Activated CD4-positive, alpha-beta T cell treated with anti-CD3 and anti-CD28 coated beads, Interleukin-2, amount 10 ng/mL, durations not matched to agents 7 days and 5 days (primary cell): ENCODE results near the gene BDNF. TPM values are rescaled to one million over a fixed set of nuclear protein-coding genes. Genes with fewer than 3 reads are reported as not detected.

ENCODE experiments used
- CTCF ChIA-PET: fragments of 350-600 bp; sonication (Branson Sonifier 250); formaldehyde crosslinking; loops from one replicate; lab custom pipeline; 2021; ENCODE audit warnings: antibody characterized with exemption; lab: Charles Lee
- POLR2A ChIA-PET: fragments of 350-600 bp; sonication (Branson Sonifier 250); formaldehyde crosslinking; loops from one replicate; lab custom pipeline; 2021; ENCODE audit warnings: antibody characterized with exemption; lab: Charles Lee
- DNase-seq: peaks from one replicate; pipeline ENCODE4 v3.0.0-alpha.2; 2020
- H3K27ac Mint-ChIP-seq: one replicate; pipeline ENCODE4 v1.8.0; 2021; ENCODE audit warnings: mild to moderate bottlenecking, moderate library complexity, mixed read lengths
- H3K27me3 Mint-ChIP-seq: one replicate; pipeline ENCODE4 v1.8.0; 2021; ENCODE audit warnings: mixed read lengths
- H3K36me3 Mint-ChIP-seq: one replicate; pipeline ENCODE4 v1.8.0; 2021; ENCODE audit warnings: low read depth, mixed read lengths
- H3K4me1 Mint-ChIP-seq: one replicate; pipeline ENCODE4 v1.8.0; 2021; ENCODE audit warnings: mixed read lengths
- H3K4me3 Mint-ChIP-seq: one replicate; pipeline ENCODE4 v1.8.0; 2021; ENCODE audit warnings: mild to moderate bottlenecking, moderate library complexity, mixed read lengths
- H3K9me3 Mint-ChIP-seq: one replicate; pipeline ENCODE4 v1.8.0; 2021; ENCODE audit warnings: mixed read lengths
- total RNA-seq, 2 experiments: library from RNA; stranded (reverse); gene quantifications; one replicate each; pipeline ENCODE4 v1.2.3, GENCODE V29; 2021

Gene BDNF
- total RNA-seq, 2 experiments from 2014 or later, result not detected

DNA sequence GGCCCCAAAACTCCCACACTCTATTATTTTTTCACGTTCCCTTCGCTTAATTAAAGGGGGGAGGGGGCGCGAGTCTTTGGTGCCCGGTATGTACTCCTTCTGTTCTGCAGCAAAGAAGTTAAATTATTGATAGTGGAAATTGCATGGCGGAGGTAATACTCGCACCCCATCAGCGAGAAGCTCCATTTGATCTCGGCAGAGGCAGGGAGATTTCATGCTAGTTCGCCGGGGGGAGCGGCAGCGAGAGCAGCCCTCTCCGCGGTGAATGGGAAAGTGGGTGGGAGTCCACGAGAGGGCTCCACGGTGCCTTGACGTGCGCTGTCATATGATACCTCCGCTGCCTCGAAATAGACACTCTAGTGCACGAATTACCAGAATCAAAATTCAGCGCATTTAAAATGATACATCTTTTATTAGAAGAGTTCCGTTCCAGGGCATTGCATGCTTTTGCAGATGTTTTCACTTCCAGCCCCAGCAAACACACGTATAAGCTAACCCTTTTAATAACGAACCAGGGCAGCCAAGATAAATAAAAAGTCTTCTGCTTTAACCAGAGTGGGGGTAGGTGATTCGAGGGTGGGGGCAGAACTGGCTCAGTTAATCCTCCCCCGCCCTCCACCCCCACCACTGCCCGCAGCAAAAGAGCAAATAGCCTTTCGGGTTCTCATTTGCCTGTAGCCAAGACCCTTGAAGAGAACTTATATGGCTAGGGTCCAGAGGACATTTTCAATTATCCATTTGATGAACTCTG lies 1.3 kb upstream of the BDNF start:
- ChIA-PET CTCF (no interaction called here), POLR2A (no interaction called here)
- H3K36me3 Mint-ChIP-seq, result no peaks in the 10 kb centered on the region
- peaks cover 71% of the 10 kb centered on the region for H3K27me3 Mint-ChIP-seq
- H3K9me3 Mint-ChIP-seq, result no peaks in the 10 kb centered on the region
- peak overlapping the region; percentile 56 for H3K4me3 Mint-ChIP-seq
- H3K4me1 Mint-ChIP-seq, result peaks cover 18% of the 10 kb centered on the region
- no peak for DNase-seq
- no peak overlapping the region for H3K27ac Mint-ChIP-seq

DNA sequence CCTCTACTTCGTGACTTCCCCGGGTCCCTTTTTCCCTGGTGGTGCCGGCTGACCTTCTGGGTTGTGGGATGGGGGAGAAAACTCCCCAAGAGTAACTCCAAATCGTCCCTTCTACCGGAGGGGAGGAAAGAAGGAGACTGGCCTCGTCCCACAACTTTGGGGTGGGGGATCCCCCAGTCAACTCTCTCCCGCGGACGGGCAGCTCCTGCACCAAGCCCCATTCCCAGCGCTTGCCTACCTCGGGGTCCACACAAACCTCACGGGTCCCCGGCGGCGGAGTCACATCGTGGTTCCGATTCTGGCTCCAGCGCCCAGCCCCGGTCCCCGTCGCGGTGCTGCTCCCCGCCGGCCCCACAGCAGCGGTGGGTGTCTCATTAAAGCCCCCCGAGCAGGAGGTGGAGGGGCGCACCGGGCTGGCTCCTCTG lies 317 bp downstream of the BDNF start:
- Mint-ChIP-seq H3K4me3 (no peak overlapping the region), H3K9me3 (no peaks in the 10 kb centered on the region), H3K4me1 (peaks cover 18% of the 10 kb centered on the region), H3K36me3 (no peaks in the 10 kb centered on the region), H3K27ac (no peak overlapping the region), H3K27me3 (peaks cover 72% of the 10 kb centered on the region)
- ChIA-PET POLR2A (no interaction called here), CTCF (no interaction called here)
- no peak for DNase-seq

DNA sequence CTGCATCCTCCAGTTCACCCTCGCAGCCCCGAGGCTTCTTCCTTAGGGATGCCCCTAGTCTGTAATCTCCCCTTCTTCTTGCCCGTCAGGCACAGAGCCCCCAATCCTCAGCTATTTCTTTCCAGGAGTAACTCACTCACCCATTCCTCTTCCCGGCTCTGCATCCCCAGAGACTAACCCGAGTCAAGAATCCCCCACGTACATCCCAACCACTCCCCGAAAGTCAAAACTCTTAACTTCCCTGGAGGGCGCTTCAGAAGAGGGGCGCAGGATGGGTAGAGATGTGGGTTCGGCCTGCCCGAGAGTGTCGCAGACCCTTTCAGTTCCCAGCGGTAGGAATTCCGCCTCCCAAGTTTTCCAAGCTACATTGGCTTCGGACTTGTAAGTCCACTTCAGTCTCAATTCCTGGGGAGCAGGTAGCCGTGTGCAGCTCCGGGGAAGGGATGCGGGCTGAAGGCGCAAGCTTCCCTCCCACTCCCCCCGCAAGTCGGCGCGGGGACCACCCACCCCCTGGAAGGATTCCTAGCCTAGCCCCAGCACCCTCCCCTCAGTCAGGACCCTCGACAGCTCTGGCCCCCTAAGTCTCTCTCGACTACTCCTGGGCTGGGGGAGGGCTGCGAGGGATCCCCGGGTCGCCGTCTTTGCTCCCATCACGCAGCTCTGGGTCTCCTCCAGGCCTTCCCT lies 871 bp downstream of the BDNF start:
- no peak for DNase-seq
- peaks cover 71% of the 10 kb centered on the region for H3K27me3 Mint-ChIP-seq
- POLR2A ChIA-PET, result no interaction called here
- H3K4me1 Mint-ChIP-seq, result peaks cover 18% of the 10 kb centered on the region
- H3K9me3 Mint-ChIP-seq, result no peaks in the 10 kb centered on the region
- H3K4me3 Mint-ChIP-seq, result no peak overlapping the region
- H3K36me3 Mint-ChIP-seq, result no peaks in the 10 kb centered on the region
- CTCF ChIA-PET, result interaction anchor here (0.7 to 1.0 kb wide), 6 partner anchors 11 to 831 kb away, joined by 3 to 7 read pairs (median 4); no protein-coding TSS in a partner anchor
- no peak overlapping the region for H3K27ac Mint-ChIP-seq

DNA sequence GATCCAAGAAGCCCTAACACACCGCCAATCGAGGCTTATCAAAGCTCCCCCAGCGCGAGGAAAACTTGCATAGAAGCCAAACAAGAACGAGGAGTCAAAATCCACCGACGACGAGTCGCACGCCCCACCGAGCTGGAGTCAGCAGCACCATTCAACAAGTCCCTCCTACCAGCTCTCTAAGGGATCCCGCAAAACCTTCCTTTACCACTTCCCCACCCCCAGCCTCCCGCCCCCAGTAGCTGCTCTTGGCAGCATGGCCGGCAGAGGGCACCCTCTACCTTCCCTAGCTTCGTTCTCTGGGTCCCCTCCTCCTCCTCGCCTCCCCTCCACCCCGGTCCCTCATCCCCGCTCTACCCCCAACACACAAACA lies 1.4 kb downstream of the BDNF start:
- Mint-ChIP-seq H3K36me3 (no peaks in the 10 kb centered on the region), H3K4me1 (peaks cover 18% of the 10 kb centered on the region), H3K9me3 (no peaks in the 10 kb centered on the region), H3K27ac (no peak overlapping the region), H3K27me3 (peaks cover 71% of the 10 kb centered on the region), H3K4me3 (no peak overlapping the region)
- CTCF ChIA-PET, result interaction anchor here (0.7 to 1.0 kb wide), 6 partner anchors 12 to 831 kb away, joined by 3 to 7 read pairs (median 4); no protein-coding TSS in a partner anchor
- POLR2A ChIA-PET, result no interaction called here
- DNase-seq, result peak; percentile 62

DNA sequence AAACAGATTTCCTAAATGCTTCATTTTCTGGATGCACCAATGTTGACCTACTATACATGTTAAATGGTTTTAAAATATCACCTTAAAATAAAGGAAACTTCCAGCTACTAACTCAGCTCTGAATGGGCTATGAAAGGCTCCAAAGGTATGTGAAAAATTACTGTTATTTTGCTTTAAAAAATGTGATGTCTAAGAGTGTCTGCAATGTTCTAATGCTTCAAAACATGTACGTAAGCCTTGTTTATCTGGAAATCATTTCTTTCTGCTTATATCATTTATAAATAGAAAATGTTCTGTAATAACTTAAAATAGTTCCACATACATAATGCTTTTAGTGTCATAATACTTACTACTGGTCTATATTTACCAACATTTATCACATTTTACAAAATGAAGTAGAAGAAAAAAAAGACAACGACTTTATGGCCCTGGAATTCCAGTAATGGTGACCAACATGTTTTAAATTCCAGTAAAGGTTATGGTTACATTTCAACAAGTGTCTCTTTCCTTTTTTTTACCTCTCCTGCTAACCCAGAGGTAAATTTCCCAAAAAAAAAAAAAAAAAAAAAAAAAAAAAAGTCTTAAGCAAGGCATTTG lies 2.5 kb downstream of the BDNF start:
- ChIA-PET CTCF (no interaction called here), POLR2A (no interaction called here)
- no peaks in the 10 kb centered on the region for H3K9me3 Mint-ChIP-seq
- no peaks in the 10 kb centered on the region for H3K36me3 Mint-ChIP-seq
- peaks cover 18% of the 10 kb centered on the region for H3K4me1 Mint-ChIP-seq
- H3K27ac Mint-ChIP-seq, result no peak overlapping the region
- H3K27me3 Mint-ChIP-seq, result peaks cover 64% of the 10 kb centered on the region
- no peak overlapping the region for H3K4me3 Mint-ChIP-seq
- DNase-seq, result no peak

DNA sequence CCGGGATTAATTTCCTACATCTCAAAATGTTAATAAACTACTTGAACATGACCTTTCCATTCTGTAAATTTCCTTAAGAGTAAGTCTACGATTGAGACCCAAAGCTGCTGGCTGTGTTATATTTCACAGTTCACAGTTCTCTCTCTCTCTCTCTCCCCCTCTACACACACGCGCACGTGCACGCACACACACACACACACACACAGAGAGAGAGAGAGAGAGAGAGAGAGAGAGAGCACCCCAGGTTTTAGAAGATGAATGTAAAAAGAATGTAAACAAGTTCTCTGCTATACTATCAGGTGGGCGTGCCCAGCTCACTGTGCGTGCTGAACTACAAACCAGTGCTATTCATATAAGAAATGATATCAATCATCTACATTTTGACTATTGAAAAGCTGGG lies 3.3 kb downstream of the BDNF start:
- Mint-ChIP-seq H3K4me3 (no peak overlapping the region), H3K9me3 (no peaks in the 10 kb centered on the region), H3K4me1 (peaks cover 18% of the 10 kb centered on the region), H3K27me3 (peaks cover 58% of the 10 kb centered on the region), H3K27ac (no peak overlapping the region), H3K36me3 (no peaks in the 10 kb centered on the region)
- CTCF ChIA-PET, result no interaction called here
- POLR2A ChIA-PET, result no interaction called here
- DNase-seq, result no peak

DNA sequence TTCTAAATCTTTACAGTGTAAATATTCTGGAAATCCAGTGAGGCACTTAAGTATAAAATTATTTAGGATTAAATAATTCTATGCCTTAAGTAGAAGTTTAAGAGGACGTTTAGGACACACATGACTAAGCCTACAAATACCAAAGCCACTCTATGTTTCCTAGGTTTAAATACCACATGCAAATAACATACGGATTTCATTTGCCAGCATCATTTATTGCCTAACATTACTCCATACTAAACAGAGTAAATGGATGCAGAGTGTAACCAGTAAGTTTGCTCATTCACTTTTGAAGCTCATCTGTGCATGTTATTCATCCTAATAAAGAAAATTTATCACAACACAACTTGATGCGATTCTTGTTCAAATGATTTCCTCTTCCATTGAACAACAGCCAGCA lies 4.1 kb downstream of the BDNF start:
- peaks cover 13% of the 10 kb centered on the region for H3K4me1 Mint-ChIP-seq
- no peak overlapping the region for H3K4me3 Mint-ChIP-seq
- peaks cover 49% of the 10 kb centered on the region for H3K27me3 Mint-ChIP-seq
- H3K27ac Mint-ChIP-seq, result no peak overlapping the region
- POLR2A ChIA-PET, result no interaction called here
- no peaks in the 10 kb centered on the region for H3K36me3 Mint-ChIP-seq
- no peak for DNase-seq
- no peaks in the 10 kb centered on the region for H3K9me3 Mint-ChIP-seq
- CTCF ChIA-PET, result no interaction called here

DNA sequence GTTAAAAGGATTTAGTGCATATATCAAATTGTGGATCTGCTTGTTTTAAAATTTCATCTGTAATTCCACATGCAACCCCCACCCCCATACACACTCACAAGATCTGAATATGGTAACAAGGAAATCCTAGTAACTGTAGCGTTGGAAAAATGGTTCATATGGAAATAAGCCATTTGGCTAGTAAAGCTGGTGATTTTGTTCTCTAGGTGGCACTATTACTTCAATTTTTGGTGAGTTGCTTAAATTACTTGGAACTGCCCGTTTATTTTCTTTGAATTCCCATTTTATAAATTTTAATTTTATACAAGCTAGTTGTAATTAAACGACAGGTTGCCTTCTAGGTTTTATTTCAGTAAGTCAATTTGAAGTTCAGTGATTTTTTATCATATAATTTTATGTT lies 5.3 kb downstream of the BDNF start:
- Mint-ChIP-seq H3K36me3 (no peaks in the 10 kb centered on the region), H3K27ac (no peak overlapping the region), H3K4me3 (no peak overlapping the region), H3K9me3 (no peaks in the 10 kb centered on the region), H3K4me1 (peaks cover 9% of the 10 kb centered on the region), H3K27me3 (peaks cover 44% of the 10 kb centered on the region)
- CTCF ChIA-PET, result interaction anchor here (1.0 kb wide), 1 partner anchor 16 kb away, joined by 3 read pairs; no protein-coding TSS in a partner anchor
- DNase-seq, result no peak
- POLR2A ChIA-PET, result no interaction called here

DNA sequence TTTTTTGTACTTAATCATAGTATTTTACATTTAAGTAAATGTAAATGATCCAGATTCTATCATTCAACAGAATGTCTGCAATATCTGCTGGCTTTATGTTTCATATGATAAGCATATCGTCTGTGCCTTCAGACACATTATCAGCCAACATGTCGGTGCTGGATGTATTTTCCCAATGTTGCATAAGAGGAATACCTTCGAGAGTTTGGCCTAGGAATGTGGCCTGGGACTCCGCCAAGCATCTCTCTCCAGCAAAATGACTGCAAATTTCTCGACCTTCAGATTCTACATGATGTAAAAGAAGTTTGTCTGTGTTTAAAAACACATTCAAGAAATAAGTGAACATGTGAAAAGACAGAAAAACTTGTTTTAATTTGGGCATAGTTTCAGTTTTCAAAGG lies 6.9 kb downstream of the BDNF start:
- no peak for DNase-seq
- CTCF ChIA-PET, result no interaction called here
- peaks cover 28% of the 10 kb centered on the region for H3K27me3 Mint-ChIP-seq
- H3K36me3 Mint-ChIP-seq, result no peaks in the 10 kb centered on the region
- H3K27ac Mint-ChIP-seq, result no peak overlapping the region
- no peak overlapping the region for H3K4me3 Mint-ChIP-seq
- POLR2A ChIA-PET, result no interaction called here
- no peaks in the 10 kb centered on the region for H3K9me3 Mint-ChIP-seq
- H3K4me1 Mint-ChIP-seq, result no peaks in the 10 kb centered on the region

DNA sequence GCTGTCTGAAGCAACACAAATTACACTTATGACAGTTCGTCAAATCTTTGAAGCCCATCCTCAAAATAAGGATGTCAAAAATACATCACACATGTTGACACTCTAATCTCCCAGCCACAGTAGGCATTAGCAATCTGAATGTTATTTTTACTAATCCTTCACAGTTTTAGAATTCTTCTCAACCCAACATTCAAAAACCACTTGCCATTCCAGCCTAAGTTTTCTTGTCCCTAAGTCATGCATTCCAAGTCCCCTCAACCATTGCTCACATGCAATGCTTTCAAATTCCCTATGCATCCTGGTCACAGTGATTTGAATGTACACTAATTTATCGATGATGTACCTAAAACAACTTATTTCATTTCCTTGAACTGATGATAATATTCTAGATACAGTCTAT lies 7.5 kb downstream of the BDNF start:
- DNase-seq, result no peak
- H3K4me1 Mint-ChIP-seq, result no peaks in the 10 kb centered on the region
- no peak overlapping the region for H3K27ac Mint-ChIP-seq
- H3K9me3 Mint-ChIP-seq, result no peaks in the 10 kb centered on the region
- H3K27me3 Mint-ChIP-seq, result peaks cover 26% of the 10 kb centered on the region
- ChIA-PET CTCF (no interaction called here), POLR2A (no interaction called here)
- H3K4me3 Mint-ChIP-seq, result no peak overlapping the region
- H3K36me3 Mint-ChIP-seq, result no peaks in the 10 kb centered on the region

DNA sequence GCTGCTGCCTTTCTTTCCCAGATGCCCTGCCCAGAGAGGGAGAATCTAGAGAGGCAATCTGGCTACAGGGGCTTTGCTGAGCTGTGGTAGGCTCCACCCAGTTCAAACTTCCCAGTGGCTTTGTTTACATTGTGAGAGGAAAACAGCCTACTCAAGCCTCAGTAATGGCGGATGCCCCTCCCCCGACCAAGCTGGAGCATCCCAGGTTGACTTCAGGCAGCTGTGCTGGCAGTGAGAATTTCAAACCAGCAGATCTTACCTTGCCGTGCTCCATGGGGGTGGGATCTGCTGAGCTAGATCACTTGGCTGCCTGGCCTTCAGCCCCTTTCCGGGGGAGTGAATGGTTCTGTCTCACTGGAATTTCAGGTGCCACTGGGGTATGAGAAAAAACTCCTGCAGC lies 12.2 kb downstream of the BDNF start:
- Mint-ChIP-seq H3K4me1 (no peaks in the 10 kb centered on the region), H3K27me3 (no peaks in the 10 kb centered on the region), H3K4me3 (no peak overlapping the region), H3K36me3 (no peaks in the 10 kb centered on the region), H3K27ac (no peak overlapping the region), H3K9me3 (no peaks in the 10 kb centered on the region)
- CTCF ChIA-PET, result interaction anchor here (0.6 kb wide), 1 partner anchor 289 kb away, joined by 3 read pairs; no protein-coding TSS in a partner anchor
- no peak for DNase-seq
- POLR2A ChIA-PET, result no interaction called here

DNA sequence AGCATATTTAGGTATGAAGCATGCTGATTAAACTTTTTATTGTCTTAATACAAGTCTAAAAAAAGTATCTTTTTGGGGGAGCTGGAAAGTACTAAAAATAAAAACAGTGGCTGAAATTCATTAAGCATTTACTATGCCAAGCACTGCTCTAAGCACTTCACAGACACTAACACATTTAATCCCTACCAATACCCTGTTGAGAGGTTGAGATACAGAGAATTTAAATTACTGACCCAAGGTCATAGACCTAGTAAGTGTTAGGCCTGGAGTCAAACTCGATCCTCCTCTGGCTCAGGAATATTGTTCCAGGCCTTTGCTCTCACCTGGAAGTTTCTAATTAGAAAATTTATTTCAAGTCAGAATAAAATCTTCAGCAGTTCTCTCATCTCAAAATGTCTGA lies 18.6 kb downstream of the BDNF start:
- POLR2A ChIA-PET, result no interaction called here
- no peak for DNase-seq
- Mint-ChIP-seq H3K4me3 (no peak overlapping the region), H3K4me1 (no peaks in the 10 kb centered on the region), H3K27ac (no peak overlapping the region), H3K9me3 (no peaks in the 10 kb centered on the region), H3K27me3 (no peaks in the 10 kb centered on the region), H3K36me3 (no peaks in the 10 kb centered on the region)
- CTCF ChIA-PET, result no interaction called here
